Endodermal cell (in vitro differentiated cells): Measurements from ENCODE around the gene ADH6. TPM values are rescaled to one million over a fixed set of nuclear protein-coding genes. Genes with fewer than 3 reads are reported as not detected.

ENCODE experiments used
- DNase-seq: peaks from one replicate; pipeline ENCODE4 v3.0.0-alpha.2; 2017
- H3K27ac ChIP-seq: 2 replicates; pipeline ENCODE4 v1.5.1; 2013; ENCODE audit warnings: mild to moderate bottlenecking, low read depth, low read length, moderate library complexity
- H3K27me3 ChIP-seq: 2 replicates; pipeline ENCODE4 v1.6.1; 2013; ENCODE audit warnings: mild to moderate bottlenecking, low read length, moderate library complexity; ENCODE audit not compliant: insufficient read depth, control insufficient read depth, poor library complexity, severe bottlenecking
- H3K36me3 ChIP-seq: 2 replicates; pipeline ENCODE4 v1.7.0; 2013; ENCODE audit warnings: mild to moderate bottlenecking, low read length, moderate library complexity; ENCODE audit not compliant: control insufficient read depth, insufficient read depth
- H3K4me1 ChIP-seq: one replicate; pipeline ENCODE4 v1.7.0; 2013; ENCODE audit warnings: low read length; ENCODE audit not compliant: control insufficient read depth, insufficient read depth
- H3K4me3 ChIP-seq: 2 replicates; pipeline ENCODE4 v1.5.1; 2013; ENCODE audit warnings: mild to moderate bottlenecking, low read length, moderate library complexity
- H3K9ac ChIP-seq: 2 replicates; pipeline ENCODE4 v1.6.1; 2013; ENCODE audit warnings: mild to moderate bottlenecking, low read length, moderate library complexity; ENCODE audit not compliant: poor library complexity, severe bottlenecking; ENCODE audit errors: extremely low read depth
- H3K9me3 ChIP-seq: 2 replicates; pipeline ENCODE4 v1.6.1; 2013; ENCODE audit warnings: mild to moderate bottlenecking, low read length, moderate library complexity; ENCODE audit not compliant: control insufficient read depth
- H3K27ac Mint-ChIP-seq: 2 replicates; pipeline ENCODE4 v1.8.0; 2020; ENCODE audit warnings: mixed read lengths
- H3K27me3 Mint-ChIP-seq: 2 replicates; pipeline ENCODE4 v1.8.0; 2021; ENCODE audit warnings: mild to moderate bottlenecking, mixed read lengths; ENCODE audit not compliant: insufficient read depth
- H3K36me3 Mint-ChIP-seq: 2 replicates; pipeline ENCODE4 v1.8.0; 2020; ENCODE audit warnings: low read depth, mixed read lengths
- H3K4me1 Mint-ChIP-seq: 2 replicates; pipeline ENCODE4 v1.8.0; 2020; ENCODE audit warnings: mixed read lengths
- H3K4me3 Mint-ChIP-seq: 2 replicates; pipeline ENCODE4 v1.8.0; 2020; ENCODE audit warnings: mild to moderate bottlenecking, moderate library complexity, mixed read lengths
- H3K9me3 Mint-ChIP-seq: 2 replicates; pipeline ENCODE4 v1.8.0; 2020; ENCODE audit warnings: mild to moderate bottlenecking, mixed read lengths
- CTCF ChIP-seq: fragments of 200-600 bp; sonication (generic); conservative IDR thresholded peaks from 2 replicates; pipeline ENCODE4 v1.5.0; 2021; ENCODE audit warnings: antibody characterized with exemption, mild to moderate bottlenecking
- WGBS, 2 experiments: methylation state at CpG; one replicate each; pipeline versions ENCODE4 v1.1.5 to v1.1.7; 2013; ENCODE audit warnings: missing lambda C conversion rate in 2 of 2, mixed read lengths in 1 of 2; ENCODE audit not compliant: insufficient coverage in 1 of 2, insufficient read length in 1 of 2; 5-methylcytosine and 5-hydroxymethylcytosine counted together
- total RNA-seq, 2 donors: library from RNA; stranded (reverse); fragmentation: NEBNext Ultra II Directional in 1 of 2; extraction: Animal tissue kit (Norgen Biotek cat#: 25700) in 1 of 2; gene quantifications; 2 replicates in 1 of 2; 3 replicates in 1 of 2; pipeline ENCODE4 v1.2.1, GENCODE V29; 2021

The ADH6 gene
- total RNA-seq, 2 donors from 2014 or later: not detected

- Histone ChIP-seq H3K4me1 (no peaks in the 10 kb centered on the region), H3K27ac (no peak overlapping the region), H3K27me3 (no peaks in the 10 kb centered on the region), H3K4me3 (no peak overlapping the region), H3K9me3 (peaks cover 30% of the 10 kb centered on the region), H3K9ac (no peak overlapping the region), H3K36me3 (no peaks in the 10 kb centered on the region)
- Mint-ChIP-seq H3K9me3 (peaks cover 72% of the 10 kb centered on the region), H3K4me3 (no peak overlapping the region), H3K27me3 (no peaks in the 10 kb centered on the region), H3K27ac (no peak overlapping the region), H3K36me3 (peaks cover 16% of the 10 kb centered on the region), H3K4me1 (no peaks in the 10 kb centered on the region)
- TF ChIP-seq CTCF: no peak
- DNase-seq: no peak
- 87 to 100% methylated on average over 1 to 2 of the region's 2 CpGs for WGBS, 2 experiments
Observed at GRCh38 chr4:99185581-99185980, 33.5 kb downstream of the ADH6 start.

DNA sequence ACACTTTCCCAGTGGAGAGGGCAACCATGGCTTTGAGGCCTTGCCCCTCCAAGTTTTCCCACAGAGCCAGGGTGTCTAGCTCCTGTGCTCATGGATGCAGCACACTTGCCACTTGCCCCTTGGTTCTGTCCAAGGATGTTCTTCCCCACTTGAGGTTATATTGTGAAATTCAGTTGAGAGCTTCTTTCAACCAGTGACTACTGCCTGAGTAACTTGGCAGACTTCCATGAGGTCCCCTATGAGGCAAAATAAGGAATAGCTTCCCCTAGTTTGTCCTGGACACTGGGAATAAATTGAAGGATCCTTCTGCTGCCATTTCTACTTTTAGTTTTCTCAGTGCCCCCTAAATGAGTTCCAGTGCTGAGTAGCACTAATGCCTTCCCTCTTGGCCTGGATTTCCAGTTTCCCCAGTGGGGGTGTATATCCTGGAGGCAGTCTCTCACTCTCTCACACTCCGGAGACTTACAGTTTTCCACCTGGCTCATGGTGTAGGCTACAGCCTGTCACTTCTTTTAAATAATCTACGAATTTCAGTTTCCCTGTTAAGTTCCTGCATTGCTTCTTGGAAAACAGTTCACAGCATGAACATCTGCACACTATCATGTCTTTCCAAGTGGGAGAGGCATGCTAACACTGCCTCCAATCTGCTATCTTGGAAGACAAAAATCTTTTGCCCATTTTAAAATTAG, 38.5 kb downstream of the ADH6 start:
- no peaks in the 10 kb centered on the region for H3K4me1 Mint-ChIP-seq
- no peak overlapping the region for H3K4me3 ChIP-seq
- no peaks in the 10 kb centered on the region for H3K27me3 Mint-ChIP-seq
- no peak overlapping the region for H3K27ac ChIP-seq
- no peak overlapping the region for H3K9ac ChIP-seq
- H3K27me3 ChIP-seq: no peaks in the 10 kb centered on the region
- no peak for DNase-seq
- H3K4me1 ChIP-seq: no peaks in the 10 kb centered on the region
- no peaks in the 10 kb centered on the region for H3K9me3 ChIP-seq
- H3K27ac Mint-ChIP-seq: no peak overlapping the region
- H3K36me3 Mint-ChIP-seq: peaks cover 11% of the 10 kb centered on the region
- WGBS, 2 experiments: 83 to 100% methylated on average over 2 of the region's 2 CpGs
- TF ChIP-seq CTCF: no peak
- peaks cover 43% of the 10 kb centered on the region for H3K9me3 Mint-ChIP-seq
- no peaks in the 10 kb centered on the region for H3K36me3 ChIP-seq
- H3K4me3 Mint-ChIP-seq: no peak overlapping the region

- DNase-seq: no peak
- H3K27ac Mint-ChIP-seq: peak overlapping the region; percentile 52
- Histone ChIP-seq H3K9me3 (no peaks in the 10 kb centered on the region), H3K27me3 (no peaks in the 10 kb centered on the region), H3K27ac (no peak overlapping the region), H3K36me3 (no peaks in the 10 kb centered on the region), H3K4me1 (no peaks in the 10 kb centered on the region), H3K9ac (no peak overlapping the region), H3K4me3 (no peak overlapping the region)
- WGBS, 2 experiments: 90 to 91% methylated on average over 1 of the region's 1 CpG
- peaks cover 11% of the 10 kb centered on the region for H3K36me3 Mint-ChIP-seq
- H3K27me3 Mint-ChIP-seq: no peaks in the 10 kb centered on the region
- no peaks in the 10 kb centered on the region for H3K4me1 Mint-ChIP-seq
- peaks cover 34% of the 10 kb centered on the region for H3K9me3 Mint-ChIP-seq
- no peak for TF ChIP-seq CTCF
- H3K4me3 Mint-ChIP-seq: no peak overlapping the region
Observed at GRCh38 chr4:99179626-99180025, 39.4 kb downstream of the ADH6 start.
